Loucy (cell line): ENCODE results near the gene TENM3.

ENCODE experiments used
- H2AFZ ChIP-seq: fragments of 200-600 bp; sonication (generic); 2 replicates; pipeline ENCODE4 v1.6.0; 2016; ENCODE audit warnings: antibody characterized with exemption, mild to moderate bottlenecking, low read length, moderate library complexity
- H3F3A ChIP-seq: fragments of 200-600 bp; 2 replicates; pipeline ENCODE4 v1.6.0; 2016; ENCODE audit warnings: antibody characterized with exemption, low read depth, mild to moderate bottlenecking
- H3K27me3 ChIP-seq: fragments of 200-600 bp; sonication (generic); 2 replicates; pipeline ENCODE4 v1.6.1; 2014; ENCODE audit warnings: low read length, mild to moderate bottlenecking; ENCODE audit not compliant: insufficient read depth, poor library complexity, severe bottlenecking
- H3K36me3 ChIP-seq: fragments of 200-600 bp; sonication (generic); 2 replicates; pipeline ENCODE4 v1.6.1; 2016; ENCODE audit warnings: low read length; ENCODE audit not compliant: insufficient read depth
- H3K4me1 ChIP-seq: fragments of 200-600 bp; sonication (generic); 2 replicates; pipeline ENCODE4 v1.5.1; 2014; ENCODE audit warnings: low read length, mild to moderate bottlenecking; ENCODE audit not compliant: insufficient read depth, poor library complexity, severe bottlenecking
- H3K4me2 ChIP-seq: fragments of 200-600 bp; sonication (generic); 2 replicates; pipeline ENCODE4 v1.6.0; 2014; ENCODE audit warnings: antibody characterized with exemption, low read length, low read depth, mild to moderate bottlenecking; ENCODE audit not compliant: poor library complexity, severe bottlenecking
- H3K4me3 ChIP-seq: fragments of 200-600 bp; sonication (generic); 2 replicates; pipeline ENCODE4 v1.5.1; 2014; ENCODE audit warnings: low read length, mild to moderate bottlenecking, mixed read lengths; ENCODE audit not compliant: poor library complexity, severe bottlenecking
- H3K79me2 ChIP-seq: fragments of 200-600 bp; sonication (generic); 2 replicates; pipeline ENCODE4 v1.6.1; 2014; ENCODE audit warnings: low read length; ENCODE audit not compliant: insufficient read depth
- H3K9ac ChIP-seq: fragments of 200-600 bp; sonication (generic); 2 replicates; pipeline ENCODE4 v1.6.0; 2014; ENCODE audit warnings: mild to moderate bottlenecking, low read depth, low read length, moderate library complexity; ENCODE audit not compliant: poor library complexity, severe bottlenecking
- H3K9me2 ChIP-seq: fragments of 200-600 bp; sonication (generic); replicated peaks from 2 replicates; pipeline ENCODE4 v1.6.1; 2016; ENCODE audit warnings: low read depth, low read length, mixed read lengths
- H3K9me3 ChIP-seq: fragments of 200-600 bp; sonication (generic); 2 replicates; pipeline ENCODE4 v1.6.1; 2014; ENCODE audit warnings: mild to moderate bottlenecking, antibody characterized with exemption, low read length, low read depth; ENCODE audit not compliant: insufficient read depth
- H4K20me1 ChIP-seq: fragments of 200-600 bp; sonication (generic); 2 replicates; pipeline ENCODE4 v1.6.0; 2014; ENCODE audit warnings: antibody characterized with exemption, low read length, mild to moderate bottlenecking; ENCODE audit not compliant: insufficient read depth, poor library complexity, severe bottlenecking
- CTCF ChIP-seq: fragments of 200-600 bp; sonication (generic); conservative IDR thresholded peaks from 2 replicates; pipeline ENCODE4 v1.5.1; 2014; ENCODE audit warnings: mild to moderate bottlenecking, antibody characterized with exemption, low read length
- EZH2phosphoT487 ChIP-seq: fragments of 200-600 bp; IDR thresholded peaks from 2 replicates; pipeline ENCODE4 v1.6.1; 2018; ENCODE audit warnings: antibody characterized with exemption, mild to moderate bottlenecking, moderate library complexity, borderline replicate concordance

TENM3 gene

DNA sequence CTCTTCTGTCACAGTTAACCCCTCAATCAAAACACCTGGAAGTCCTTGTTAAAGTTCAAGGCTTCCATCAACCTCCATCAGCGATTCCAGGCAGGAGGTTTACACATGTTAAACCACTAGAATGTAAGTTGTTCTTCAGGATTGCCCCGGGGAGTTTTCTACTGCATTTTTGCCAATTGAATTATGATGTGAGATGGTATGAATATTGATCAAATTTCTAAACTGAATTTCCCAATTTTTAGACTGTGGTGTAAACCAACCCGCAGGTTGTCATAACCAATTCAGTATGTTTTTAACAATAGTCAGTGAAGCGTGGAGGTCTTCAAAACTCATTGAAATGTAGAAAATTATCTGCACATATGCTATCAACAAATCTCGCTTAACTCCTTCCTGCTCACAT lies 21.2 kb upstream of the TENM3 start:
- Histone ChIP-seq H3K4me3 (no peak overlapping the region), H3K36me3 (no peaks in the 10 kb centered on the region), H2AFZ (no peak overlapping the region), H4K20me1 (no peaks in the 10 kb centered on the region), H3K9me3 (no peaks in the 10 kb centered on the region; the same call in 1 of the 2 replicates), H3K9me2 (no peaks in the 10 kb centered on the region), H3K9ac (no peak overlapping the region), H3K4me1 (no peaks in the 10 kb centered on the region), H3F3A (no peaks in the 10 kb centered on the region), H3K4me2 (no peak overlapping the region), H3K79me2 (no peaks in the 10 kb centered on the region), H3K27me3 (no peaks in the 10 kb centered on the region)
- no peak for TF ChIP-seq CTCF
- TF ChIP-seq EZH2phosphoT487, result no peak

DNA sequence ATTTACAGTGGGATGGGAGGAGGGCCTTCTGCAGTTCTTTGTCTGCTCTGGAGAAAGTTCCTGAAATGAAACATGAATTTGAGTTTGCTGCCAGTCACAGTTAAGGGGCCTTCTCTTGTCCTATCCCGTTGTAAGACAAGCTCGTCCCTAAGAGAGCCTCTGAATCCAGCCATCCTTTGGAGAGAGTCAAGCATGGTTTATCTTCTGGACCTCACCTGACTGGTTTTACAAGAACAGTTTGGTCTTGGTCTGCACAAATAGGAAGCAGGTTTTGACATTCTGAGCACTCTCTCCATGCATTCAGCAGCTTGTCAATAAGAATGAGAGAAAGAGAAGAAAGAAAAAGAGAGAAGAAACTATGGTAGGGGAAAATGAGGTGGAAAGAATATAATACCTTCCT lies 20.4 kb upstream of the TENM3 start:
- TF ChIP-seq CTCF (no peak), EZH2phosphoT487 (no peak)
- Histone ChIP-seq H3K27me3 (no peaks in the 10 kb centered on the region), H3F3A (no peaks in the 10 kb centered on the region), H3K4me1 (no peaks in the 10 kb centered on the region), H3K4me2 (no peak overlapping the region), H3K9me3 (no peaks in the 10 kb centered on the region; the same call in 1 of the 2 replicates), H3K9ac (no peak overlapping the region), H3K79me2 (no peaks in the 10 kb centered on the region), H3K4me3 (no peak overlapping the region), H2AFZ (no peak overlapping the region), H3K9me2 (no peaks in the 10 kb centered on the region), H4K20me1 (no peaks in the 10 kb centered on the region), H3K36me3 (no peaks in the 10 kb centered on the region)

GRCh38 chr4:182223708-182224107 lies 19.5 kb upstream of the TENM3 start:
- Histone ChIP-seq H2AFZ (no peak overlapping the region), H4K20me1 (no peaks in the 10 kb centered on the region), H3K9me3 (no peaks in the 10 kb centered on the region; the same call in 1 of the 2 replicates), H3K4me1 (no peaks in the 10 kb centered on the region), H3K36me3 (no peaks in the 10 kb centered on the region), H3K9ac (no peak overlapping the region), H3K79me2 (no peaks in the 10 kb centered on the region), H3K27me3 (no peaks in the 10 kb centered on the region), H3F3A (no peaks in the 10 kb centered on the region), H3K4me3 (no peak overlapping the region), H3K4me2 (no peak overlapping the region), H3K9me2 (no peaks in the 10 kb centered on the region)
- TF ChIP-seq CTCF (no peak), EZH2phosphoT487 (no peak)
